PFSK-1 (cell line): ENCODE data around the gene CALD1.

Experiments
- FOXP2 ChIP-seq: optimal IDR thresholded peaks from 2 replicates; pipeline ENCODE3; 2011; ENCODE audit warnings: borderline replicate concordance, control low read depth, inconsistent platforms; ENCODE audit not compliant: insufficient read depth; ENCODE audit errors: extremely low read length, extremely low read depth
- POLR2AphosphoS5 ChIP-seq: IDR thresholded peaks from 2 replicates; pipeline ENCODE4 v1.6.1; 2012; ENCODE audit warnings: low read depth, mild to moderate bottlenecking, control low read depth, low read length, moderate library complexity
- REST ChIP-seq, 2 experiments: IDR thresholded peaks; 2 replicates each; pipeline versions ENCODE4 v1.6.1 to v1.8.0; 2011 to 2012; ENCODE audit warnings: low read depth in 2 of 2, low read length in 2 of 2, control low read depth in 1 of 2, inconsistent platforms in 1 of 2, mild to moderate bottlenecking in 1 of 2, moderate library complexity in 1 of 2; ENCODE audit not compliant: insufficient read depth in 1 of 2
- SIN3A ChIP-seq: IDR thresholded peaks from 2 replicates; pipeline ENCODE4 v1.6.1; 2012; ENCODE audit warnings: mild to moderate bottlenecking, low read length, moderate library complexity, borderline replicate concordance; ENCODE audit not compliant: insufficient read depth
- TAF1 ChIP-seq: IDR thresholded peaks from 2 replicates; pipeline ENCODE4 v1.6.1; 2012; ENCODE audit warnings: low read length, control low read depth, borderline replicate concordance; ENCODE audit not compliant: insufficient read depth

DNA sequence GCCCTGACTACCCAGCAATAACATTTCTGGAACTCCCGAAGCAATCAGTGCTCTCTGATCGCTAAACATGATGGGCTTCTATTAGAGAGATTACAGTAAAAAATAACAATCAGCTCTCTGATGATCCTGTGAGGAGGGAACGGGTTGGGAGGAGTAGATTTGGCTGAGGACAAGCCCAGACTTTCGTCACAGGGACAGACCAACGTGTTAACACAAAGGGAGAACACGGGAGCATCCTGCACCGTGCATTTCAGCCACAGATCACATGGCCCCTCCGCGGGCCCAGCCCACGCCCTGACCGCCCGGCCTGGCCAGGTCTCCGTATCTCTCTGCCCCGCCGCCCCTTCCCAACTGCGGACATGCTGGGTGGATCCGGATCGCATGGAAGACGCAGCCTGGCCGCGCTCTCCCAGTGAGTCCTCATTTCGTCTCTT, 111.8 kb downstream of the CALD1 start:
- TF ChIP-seq POLR2AphosphoS5 (peak; percentile 80), TAF1 (peak; percentile 65; the same call in 1 of the 2 replicates), SIN3A (0 out of 2 replicates have a peak, but pooled peaks have one; percentile 62), REST (IDR thresholded peaks at IDR 0.05; ENCODE audit: insufficient read depth in 1 of 2, low read depth in 2 of 2, low read length in 2 of 2) (no peak), FOXP2 (peak; percentile 76)
